ENCODE results near the gene CTTN.
A peak's percentile ranks its signal among the peaks of the same experiment; 100 is the strongest.

The CTTN gene

GRCh38 chr11:70397983-70398833 is at the start of gene CTTN:
TSS of gene CTTN (plus strand) at chr11:70398529. CDS start at chr11:70407298, 8,769 bp downstream.
- Histone ChIP-seq H3K36me3 (ENCODE audit: control insufficient read depth, insufficient read depth, low read length, severe bottlenecking) (no peaks in the 10 kb centered on the region), H3K4me1 (ENCODE audit: control insufficient read depth, insufficient read depth, low read length) (peaks cover 46% of the 10 kb centered on the region), H3K4me3 (ENCODE audit: low read length) (peak within 1 kb of the TSS; percentile 86), H3K27me3 (replicated peaks; ENCODE audit: control insufficient read depth, insufficient read depth, low read length) (no peaks in the 10 kb centered on the region), H3K9ac (ENCODE audit: low read length) (peak within 1 kb of the TSS; percentile 94), H3K9me3 (ENCODE audit: control insufficient read depth, low read length) (no peaks in the 10 kb centered on the region)
- peak; percentile 95 for DNase-seq (ENCODE audit: low read depth)

GRCh38 chr11:70348608-70349007 is 49.7 kb upstream of the CTTN start:
- no peaks in the 10 kb centered on the region for H3K9me3 ChIP-seq (ENCODE audit: control insufficient read depth, low read length)
- H3K4me1 ChIP-seq (ENCODE audit: control insufficient read depth, insufficient read depth, low read length) = peaks cover 8% of the 10 kb centered on the region
- no peaks in the 10 kb centered on the region for H3K27me3 ChIP-seq (replicated peaks; ENCODE audit: control insufficient read depth, insufficient read depth, low read length)
- H3K36me3 ChIP-seq (ENCODE audit: control insufficient read depth, insufficient read depth, low read length, severe bottlenecking) = peaks cover 79% of the 10 kb centered on the region
- H3K4me3 ChIP-seq (ENCODE audit: low read length) = no peak overlapping the region
- DNase-seq (ENCODE audit: low read depth) = no peak
- no peak overlapping the region for H3K9ac ChIP-seq (ENCODE audit: low read length)

- Histone ChIP-seq H3K36me3 (ENCODE audit: control insufficient read depth, insufficient read depth, low read length, severe bottlenecking) (peaks cover 84% of the 10 kb centered on the region), H3K9me3 (ENCODE audit: control insufficient read depth, low read length) (no peaks in the 10 kb centered on the region), H3K4me3 (ENCODE audit: low read length) (no peak overlapping the region), H3K9ac (ENCODE audit: low read length) (no peak overlapping the region), H3K27me3 (replicated peaks; ENCODE audit: control insufficient read depth, insufficient read depth, low read length) (no peaks in the 10 kb centered on the region), H3K4me1 (ENCODE audit: control insufficient read depth, insufficient read depth, low read length) (peaks cover 8% of the 10 kb centered on the region)
- no peak for DNase-seq (ENCODE audit: low read depth)
These were observed 46.7 kb upstream of the CTTN start for GRCh38 chr11:70351646-70352045.

- Histone ChIP-seq H3K36me3 (ENCODE audit: control insufficient read depth, insufficient read depth, low read length, severe bottlenecking) (peaks cover 84% of the 10 kb centered on the region), H3K4me3 (ENCODE audit: low read length) (no peak overlapping the region), H3K27me3 (replicated peaks; ENCODE audit: control insufficient read depth, insufficient read depth, low read length) (no peaks in the 10 kb centered on the region), H3K9me3 (ENCODE audit: control insufficient read depth, low read length) (no peaks in the 10 kb centered on the region), H3K9ac (ENCODE audit: low read length) (no peak overlapping the region), H3K4me1 (ENCODE audit: control insufficient read depth, insufficient read depth, low read length) (peaks cover 9% of the 10 kb centered on the region)
- no peak for DNase-seq (ENCODE audit: low read depth)
These were observed 46.2 kb upstream of the CTTN start for GRCh38 chr11:70352100-70352499.

GRCh38 chr11:70352601-70353000 is 45.7 kb upstream of the CTTN start:
- peaks cover 81% of the 10 kb centered on the region for H3K36me3 ChIP-seq (ENCODE audit: control insufficient read depth, insufficient read depth, low read length, severe bottlenecking)
- DNase-seq (ENCODE audit: low read depth) = no peak

GRCh38 chr11:70353329-70353728 is 45.0 kb upstream of the CTTN start:
- Histone ChIP-seq H3K4me1 (ENCODE audit: control insufficient read depth, insufficient read depth, low read length) (peaks cover 17% of the 10 kb centered on the region), H3K36me3 (ENCODE audit: control insufficient read depth, insufficient read depth, low read length, severe bottlenecking) (peaks cover 80% of the 10 kb centered on the region)

More at GRCh38 chr11:70352601-70353000, 45.7 kb upstream of the CTTN start:
- no peak overlapping the region for H3K4me3 ChIP-seq (ENCODE audit: low read length)
- H3K9ac ChIP-seq (ENCODE audit: low read length) = no peak overlapping the region
- no peaks in the 10 kb centered on the region for H3K27me3 ChIP-seq (replicated peaks; ENCODE audit: control insufficient read depth, insufficient read depth, low read length)
- no peaks in the 10 kb centered on the region for H3K9me3 ChIP-seq (ENCODE audit: control insufficient read depth, low read length)
- H3K4me1 ChIP-seq (ENCODE audit: control insufficient read depth, insufficient read depth, low read length) = peaks cover 12% of the 10 kb centered on the region

GRCh38 chr11:70353900-70354568 is 44.3 kb upstream of the CTTN start:
- peaks cover 80% of the 10 kb centered on the region for H3K36me3 ChIP-seq (ENCODE audit: control insufficient read depth, insufficient read depth, low read length, severe bottlenecking)
- no peak overlapping the region for H3K9ac ChIP-seq (ENCODE audit: low read length)
- H3K27me3 ChIP-seq (replicated peaks; ENCODE audit: control insufficient read depth, insufficient read depth, low read length) = no peaks in the 10 kb centered on the region
- no peaks in the 10 kb centered on the region for H3K9me3 ChIP-seq (ENCODE audit: control insufficient read depth, low read length)
- DNase-seq (ENCODE audit: low read depth) = no peak
- H3K4me1 ChIP-seq (ENCODE audit: control insufficient read depth, insufficient read depth, low read length) = peaks cover 17% of the 10 kb centered on the region
- H3K4me3 ChIP-seq (ENCODE audit: low read length) = no peak overlapping the region

More at GRCh38 chr11:70353329-70353728, 45.0 kb upstream of the CTTN start:
- H3K9ac ChIP-seq (ENCODE audit: low read length) = no peak overlapping the region
- H3K4me3 ChIP-seq (ENCODE audit: low read length) = no peak overlapping the region
- no peaks in the 10 kb centered on the region for H3K27me3 ChIP-seq (replicated peaks; ENCODE audit: control insufficient read depth, insufficient read depth, low read length)
- DNase-seq (ENCODE audit: low read depth) = no peak
- H3K9me3 ChIP-seq (ENCODE audit: control insufficient read depth, low read length) = no peaks in the 10 kb centered on the region

GRCh38 chr11:70354629-70355028 is 43.7 kb upstream of the CTTN start:
- H3K4me3 ChIP-seq (ENCODE audit: low read length) = no peak overlapping the region
- DNase-seq (ENCODE audit: low read depth) = no peak
- H3K9me3 ChIP-seq (ENCODE audit: control insufficient read depth, low read length) = no peaks in the 10 kb centered on the region
- no peaks in the 10 kb centered on the region for H3K27me3 ChIP-seq (replicated peaks; ENCODE audit: control insufficient read depth, insufficient read depth, low read length)
- H3K9ac ChIP-seq (ENCODE audit: low read length) = no peak overlapping the region
- H3K36me3 ChIP-seq (ENCODE audit: control insufficient read depth, insufficient read depth, low read length, severe bottlenecking) = peaks cover 80% of the 10 kb centered on the region
- peaks cover 17% of the 10 kb centered on the region for H3K4me1 ChIP-seq (ENCODE audit: control insufficient read depth, insufficient read depth, low read length)

- no peaks in the 10 kb centered on the region for H3K9me3 ChIP-seq (ENCODE audit: control insufficient read depth, low read length)
- H3K4me3 ChIP-seq (ENCODE audit: low read length) = no peak overlapping the region
- H3K36me3 ChIP-seq (ENCODE audit: control insufficient read depth, insufficient read depth, low read length, severe bottlenecking) = peaks cover 90% of the 10 kb centered on the region
- peaks cover 9% of the 10 kb centered on the region for H3K4me1 ChIP-seq (ENCODE audit: control insufficient read depth, insufficient read depth, low read length)
- H3K27me3 ChIP-seq (replicated peaks; ENCODE audit: control insufficient read depth, insufficient read depth, low read length) = no peaks in the 10 kb centered on the region
- no peak overlapping the region for H3K9ac ChIP-seq (ENCODE audit: low read length)
- DNase-seq (ENCODE audit: low read depth) = no peak
These were observed 39.6 kb upstream of the CTTN start for GRCh38 chr11:70358753-70359152.

- Histone ChIP-seq H3K9ac (ENCODE audit: low read length) (no peak overlapping the region), H3K27me3 (replicated peaks; ENCODE audit: control insufficient read depth, insufficient read depth, low read length) (no peaks in the 10 kb centered on the region), H3K9me3 (ENCODE audit: control insufficient read depth, low read length) (no peaks in the 10 kb centered on the region), H3K4me3 (ENCODE audit: low read length) (no peak overlapping the region), H3K4me1 (ENCODE audit: control insufficient read depth, insufficient read depth, low read length) (peaks cover 18% of the 10 kb centered on the region), H3K36me3 (ENCODE audit: control insufficient read depth, insufficient read depth, low read length, severe bottlenecking) (peaks cover 85% of the 10 kb centered on the region)
- DNase-seq (ENCODE audit: low read depth) = no peak
These were observed 38.7 kb upstream of the CTTN start for GRCh38 chr11:70359451-70360205.

- no peak overlapping the region for H3K9ac ChIP-seq (ENCODE audit: low read length)
- no peak overlapping the region for H3K4me3 ChIP-seq (ENCODE audit: low read length)
- DNase-seq (ENCODE audit: low read depth) = no peak
- peaks cover 85% of the 10 kb centered on the region for H3K36me3 ChIP-seq (ENCODE audit: control insufficient read depth, insufficient read depth, low read length, severe bottlenecking)
- H3K27me3 ChIP-seq (replicated peaks; ENCODE audit: control insufficient read depth, insufficient read depth, low read length) = no peaks in the 10 kb centered on the region
- H3K4me1 ChIP-seq (ENCODE audit: control insufficient read depth, insufficient read depth, low read length) = peaks cover 19% of the 10 kb centered on the region
- no peaks in the 10 kb centered on the region for H3K9me3 ChIP-seq (ENCODE audit: control insufficient read depth, low read length)
These were observed 38.1 kb upstream of the CTTN start for GRCh38 chr11:70360211-70360610.
